HG03039 (cell line): ENCODE results near the gene TCHP.
"Not testable (repeated sequence)": the region's sequence is repeated elsewhere in the genome, so short reads cannot be mapped to it uniquely, and the experiment has no call there.

Source experiments
- ATAC-seq: cut with Tn5 transposase; IDR thresholded peaks from one replicate; pipeline ENCODE4 v1.9.1; 2021; ENCODE audit warnings: mild to moderate bottlenecking, moderate library complexity; ENCODE audit not compliant: unreplicated experiment

Gene TCHP

DNA sequence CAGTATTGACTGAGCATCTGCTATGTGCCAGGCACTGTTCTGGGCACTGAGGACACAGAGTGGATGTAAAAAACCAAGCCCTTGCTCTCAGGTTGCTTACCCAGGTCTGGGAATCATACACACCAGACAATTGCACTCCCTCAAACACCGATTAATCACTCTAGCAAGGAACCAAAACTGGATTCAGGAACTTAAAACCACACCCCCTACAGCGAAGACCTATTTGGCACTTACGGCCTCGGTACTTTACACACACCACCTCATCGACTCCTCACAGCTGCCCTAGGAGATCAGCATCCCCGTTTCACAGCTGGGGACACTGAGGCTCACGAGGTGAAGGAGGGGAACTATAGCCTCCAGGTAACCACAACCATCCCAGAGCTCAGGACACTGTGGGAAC is 21.3 kb upstream of the TCHP start:
- no peak for ATAC-seq

GRCh38 chr12:109879351-109880042 is 20.6 kb upstream of the TCHP start:
- ATAC-seq = no peak

DNA sequence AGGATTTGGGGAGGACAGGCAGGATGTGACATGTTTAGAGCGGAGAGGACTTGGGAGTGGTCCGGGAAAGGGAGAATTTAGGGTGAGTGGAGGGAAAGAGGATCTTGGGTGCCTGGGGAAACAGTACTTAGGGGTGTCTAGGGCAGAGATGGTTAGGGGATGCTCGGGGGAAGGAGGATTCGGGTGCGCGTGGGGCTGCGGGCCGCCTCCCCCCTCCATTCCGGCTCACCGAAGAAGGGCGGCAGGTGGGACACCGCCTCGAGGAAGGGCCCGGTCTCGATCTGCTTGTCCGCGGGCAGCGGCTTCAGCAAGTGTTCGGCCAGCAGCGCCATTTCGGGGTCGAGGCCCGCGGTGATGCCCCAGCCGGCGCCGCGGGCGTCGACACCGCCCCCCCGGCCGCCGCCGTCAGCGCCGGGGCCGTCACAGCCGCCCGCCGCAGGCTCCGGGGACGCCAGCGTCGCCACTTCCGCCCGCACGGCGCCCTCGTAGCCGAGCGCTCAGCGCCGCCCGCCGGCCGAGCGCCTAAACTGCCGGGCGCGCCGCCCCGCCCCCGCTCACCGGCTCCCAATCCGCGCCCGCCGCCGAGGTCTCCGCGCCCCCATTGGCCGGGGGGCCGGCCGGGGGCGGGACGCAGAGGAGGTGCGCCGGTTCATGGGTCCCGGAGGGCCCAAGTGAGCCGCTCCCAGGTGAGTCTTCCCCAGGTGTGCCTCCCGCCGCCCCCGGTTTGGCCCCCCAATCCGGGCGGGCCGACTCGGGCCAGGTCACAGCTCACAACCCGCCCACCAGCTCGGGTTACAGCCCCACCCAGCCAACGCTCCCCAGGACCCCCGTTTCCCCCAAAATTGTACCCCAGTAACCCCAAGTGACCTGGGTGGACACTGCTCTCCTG is 19.8 kb upstream of the TCHP start, which contains the start of gene GLTP:
Gene GLTP (minus strand): TSS at position 499 of the 889 bp plus-strand sequence. CDS start 167 bp downstream, at position 332.
- peak; percentile 92 for ATAC-seq

- no peak for ATAC-seq
Observed at GRCh38 chr12:109880938-109881337, 19.1 kb upstream of the TCHP start.

- ATAC-seq = no peak
Observed at GRCh38 chr12:109881752-109882151, 18.3 kb upstream of the TCHP start.

GRCh38 chr12:109883461-109883860 is 16.6 kb upstream of the TCHP start:
- ATAC-seq = no peak

DNA sequence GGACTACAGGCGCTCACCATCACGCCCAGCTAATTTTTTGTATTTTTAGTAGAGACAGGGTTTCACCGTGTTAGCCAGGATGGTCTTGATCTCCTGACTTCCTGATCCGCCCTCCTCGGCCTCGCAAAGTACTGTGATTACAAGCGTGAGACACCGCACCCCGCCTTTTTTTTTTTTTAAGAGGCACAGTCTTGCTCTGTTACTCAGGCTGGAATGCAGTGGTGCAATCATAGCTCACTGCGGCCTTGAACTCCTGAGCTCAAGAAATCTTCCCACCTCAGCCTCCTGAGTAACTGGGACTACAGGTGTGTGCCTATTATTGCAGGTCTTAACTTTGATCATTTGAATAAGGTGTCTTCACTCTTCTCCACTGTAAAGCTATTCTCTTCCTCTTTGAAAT is 14.5 kb upstream of the TCHP start:
- ATAC-seq = no peak

DNA sequence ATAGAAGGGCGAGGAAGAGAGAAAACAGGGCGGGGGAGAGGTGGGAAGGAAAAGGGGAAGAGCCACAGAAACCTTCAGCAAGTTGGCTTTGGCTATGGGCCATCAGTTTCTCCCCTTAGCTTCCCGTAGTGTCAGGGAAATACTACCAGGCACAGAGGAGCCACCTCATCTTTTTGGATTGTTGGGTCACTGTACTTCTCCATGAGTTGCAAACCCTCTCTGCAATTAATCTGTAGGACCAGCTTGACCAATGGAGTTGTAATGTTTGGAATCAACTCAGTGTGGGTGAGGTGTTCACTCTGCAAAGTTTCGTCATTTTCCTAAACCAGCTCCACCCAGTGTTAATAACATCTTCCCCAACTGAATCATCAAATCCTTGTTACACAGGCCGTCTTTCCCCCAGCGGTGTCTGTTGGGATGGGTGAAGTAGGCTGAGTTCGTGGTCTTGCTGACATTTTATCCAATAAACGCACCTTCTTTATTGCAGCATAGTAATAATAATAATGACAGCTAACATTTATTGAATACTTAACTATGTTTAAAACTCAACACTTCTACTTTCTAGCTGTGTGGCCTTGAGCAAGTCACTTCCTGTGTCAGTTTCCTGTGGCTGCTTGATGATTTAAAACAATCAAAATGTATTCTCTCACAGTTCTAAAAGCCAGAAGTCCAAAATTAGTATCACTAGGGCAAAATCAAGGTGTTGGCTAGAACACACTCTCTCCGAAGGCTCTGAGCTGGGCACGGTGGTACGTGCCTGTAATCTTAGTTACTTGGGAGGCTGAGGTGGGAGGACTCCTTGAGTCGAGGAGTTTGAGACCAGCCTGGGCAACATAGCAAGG is 11.7 kb upstream of the TCHP start:
- no peak for ATAC-seq

DNA sequence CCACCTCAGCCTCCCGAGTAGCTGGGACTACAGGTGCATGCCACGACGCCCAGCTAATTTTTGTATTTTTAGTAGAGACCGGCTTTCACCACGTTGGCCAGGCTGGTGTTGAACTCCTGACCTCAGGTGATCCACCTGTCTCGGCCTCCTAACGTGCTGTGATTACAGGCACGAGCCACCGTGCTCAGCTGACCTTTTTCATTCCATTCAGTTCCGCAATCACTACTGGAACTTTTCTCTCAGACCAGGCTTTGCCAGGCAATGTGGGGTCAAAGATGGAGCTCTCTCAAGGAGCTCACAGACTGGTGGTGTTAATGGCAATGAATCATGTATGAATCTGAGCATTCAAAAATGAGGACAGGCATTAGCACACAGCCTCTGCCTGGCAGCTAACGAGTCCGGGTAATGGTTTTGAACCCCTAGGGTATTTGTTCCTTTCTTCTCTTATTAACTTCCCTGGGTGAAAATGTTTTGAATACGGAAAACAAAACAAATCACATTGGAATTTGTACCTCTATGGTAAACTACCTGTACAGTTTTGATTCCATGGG is 9.4 kb upstream of the TCHP start:
- ATAC-seq = no peak

- ATAC-seq = not testable (repeated sequence)
Observed at GRCh38 chr12:109891731-109892130, 8.3 kb upstream of the TCHP start.

DNA sequence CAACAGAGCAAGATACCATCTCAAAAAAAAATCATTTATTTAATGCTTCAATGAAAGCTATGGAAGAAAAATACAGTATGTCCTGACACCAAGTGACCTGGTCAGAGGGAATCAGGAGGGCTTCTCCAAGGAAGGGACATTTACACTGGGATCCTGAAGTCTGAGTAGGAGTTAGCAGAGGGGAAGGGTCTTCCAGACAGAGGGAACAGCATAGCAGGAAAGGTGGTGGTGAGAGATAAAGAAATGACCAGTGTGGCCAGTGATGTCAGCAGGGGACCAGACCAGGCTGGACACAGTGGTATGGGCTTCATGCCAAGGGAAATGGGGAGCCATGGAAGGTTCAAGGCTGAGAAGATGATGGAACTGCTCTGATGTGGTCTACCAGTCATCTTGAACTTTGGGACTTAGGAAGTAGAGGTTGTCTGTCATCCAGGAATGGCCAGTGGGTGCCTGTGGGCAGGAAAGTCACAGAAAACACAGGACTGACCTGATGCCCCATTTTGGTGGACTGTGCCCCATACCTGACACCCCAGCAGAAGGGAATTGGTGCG is 7.8 kb upstream of the TCHP start:
- ATAC-seq = no peak

GRCh38 chr12:109892748-109893147 is 7.3 kb upstream of the TCHP start:
- ATAC-seq = no peak

GRCh38 chr12:109893261-109893995 is 6.6 kb upstream of the TCHP start:
- ATAC-seq = no peak

- no peak for ATAC-seq
Observed at GRCh38 chr12:109894939-109895338, 5.1 kb upstream of the TCHP start.

- no peak for ATAC-seq
Observed at GRCh38 chr12:109896188-109896587, 3.9 kb upstream of the TCHP start.

DNA sequence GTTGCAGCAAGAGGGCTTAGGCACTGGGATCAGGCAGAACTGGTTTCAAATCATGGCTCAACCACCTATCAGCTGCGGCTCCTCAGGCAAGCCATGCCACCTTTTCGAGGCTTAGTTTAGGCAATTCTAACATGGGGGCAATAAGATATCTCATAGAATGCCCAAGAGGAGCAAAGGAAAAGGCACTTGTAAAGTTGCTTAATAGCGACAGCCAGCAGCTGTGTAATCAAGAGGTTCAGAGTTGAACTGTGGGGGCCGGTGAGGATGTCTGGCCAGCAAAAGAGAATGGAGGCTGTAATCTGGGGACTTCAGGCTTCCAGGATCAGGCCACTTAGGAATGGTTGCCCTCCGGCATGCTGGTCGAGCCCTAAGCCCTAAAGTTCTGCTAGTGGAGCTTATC is 3.0 kb upstream of the TCHP start:
- no peak for ATAC-seq

DNA sequence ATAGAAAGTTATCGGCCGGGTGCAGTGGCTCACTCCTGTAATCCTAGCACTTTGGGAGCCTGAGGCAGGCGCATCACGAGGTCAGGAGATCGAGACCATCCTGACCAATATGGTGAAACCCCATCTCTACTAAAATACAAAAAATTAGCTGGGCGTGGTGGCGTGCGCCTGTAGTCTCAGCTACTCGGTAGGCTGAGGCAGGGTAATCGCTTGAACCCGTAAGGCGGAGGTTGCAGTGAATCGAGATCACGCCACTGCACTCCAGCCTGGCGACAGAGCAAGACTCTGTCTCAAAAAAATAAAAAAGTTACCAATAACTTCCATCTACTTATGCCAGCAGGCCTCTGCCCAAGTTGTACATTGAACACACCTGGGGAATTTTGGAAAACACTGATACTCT is 729 bp upstream of the TCHP start:
- ATAC-seq = not testable (repeated sequence)

GRCh38 chr12:109900752-109901580 is 892 bp downstream of the TCHP start:
- ATAC-seq = no peak

GRCh38 chr12:109902891-109903418 is 2.9 kb downstream of the TCHP start:
- no peak for ATAC-seq
